MM.1S (cell line): ENCODE measurements around the gene GMPPA.

Source experiments
- DNase-seq: peaks from one replicate; pipeline ENCODE4 v3.0.0-alpha.2; 2015
- H2AFZ ChIP-seq: fragments of 300-600 bp; sonication (generic); 2 replicates; pipeline ENCODE4 v1.6.0; 2016; ENCODE audit warnings: antibody characterized with exemption, low read length
- H3F3A ChIP-seq: fragments of 300-600 bp; sonication (generic); 2 replicates; pipeline ENCODE4 v1.6.1; 2016; ENCODE audit warnings: mild to moderate bottlenecking, antibody characterized with exemption, low read length, moderate library complexity, mixed read lengths; ENCODE audit not compliant: insufficient read depth
- H3K27ac ChIP-seq: fragments of 300-600 bp; sonication (generic); 2 replicates; pipeline ENCODE4 v1.5.1; 2016; ENCODE audit warnings: mild to moderate bottlenecking, low read length
- H3K27me3 ChIP-seq: fragments of 300-600 bp; sonication (generic); replicated peaks from 2 replicates; pipeline ENCODE4 v1.6.0; 2016; ENCODE audit warnings: low read length; ENCODE audit not compliant: insufficient read depth
- H3K36me3 ChIP-seq: fragments of 300-600 bp; sonication (generic); replicated peaks from 2 replicates; pipeline ENCODE4 v1.6.1; 2016; ENCODE audit warnings: mild to moderate bottlenecking, low read length, mixed read lengths; ENCODE audit not compliant: insufficient read depth
- H3K4me1 ChIP-seq: fragments of 300-600 bp; sonication (generic); 2 replicates; pipeline ENCODE4 v1.6.1; 2016; ENCODE audit warnings: low read length, mixed read lengths
- H3K4me2 ChIP-seq: fragments of 300-600 bp; sonication (generic); 2 replicates; pipeline ENCODE4 v1.6.0; 2016; ENCODE audit warnings: low read depth, low read length
- H3K4me3 ChIP-seq: fragments of 300-600 bp; sonication (generic); 2 replicates; pipeline ENCODE4 v1.5.1; 2016; ENCODE audit warnings: low read length, mixed read lengths
- H3K79me2 ChIP-seq: fragments of 300-600 bp; sonication (generic); 2 replicates; pipeline ENCODE4 v1.6.1; 2016; ENCODE audit warnings: mixed run types, low read length, mixed read lengths
- H3K9ac ChIP-seq: fragments of 300-600 bp; sonication (generic); 2 replicates; pipeline ENCODE4 v1.6.1; 2016; ENCODE audit warnings: low read length, mixed read lengths
- H3K9me2 ChIP-seq: fragments of 300-600 bp; sonication (generic); replicated peaks from 2 replicates; pipeline ENCODE4 v1.6.1; 2016; ENCODE audit warnings: mild to moderate bottlenecking, low read length, mixed read lengths; ENCODE audit not compliant: insufficient read depth
- H3K9me3 ChIP-seq: fragments of 300-600 bp; sonication (generic); replicated peaks from 2 replicates; pipeline ENCODE4 v1.6.1; 2016; ENCODE audit warnings: mild to moderate bottlenecking, low read length, mixed read lengths; ENCODE audit not compliant: insufficient read depth
- H4K20me1 ChIP-seq: fragments of 300-600 bp; sonication (generic); 2 replicates; pipeline ENCODE4 v1.6.1; 2016; ENCODE audit warnings: mild to moderate bottlenecking, low read length, moderate library complexity, mixed read lengths; ENCODE audit not compliant: insufficient read depth
- CTCF ChIP-seq: fragments of 300-600 bp; sonication (generic); IDR thresholded peaks from 2 replicates; pipeline ENCODE4 v1.5.1; 2016; ENCODE audit warnings: antibody characterized with exemption, low read length, mixed read lengths
- EZH2 ChIP-seq: fragments of 300-600 bp; sonication (generic); optimal IDR thresholded peaks from 2 replicates; pipeline ENCODE3; 2017; ENCODE audit warnings: low read depth, mild to moderate bottlenecking, antibody characterized with exemption, low read length, mixed read lengths
- EZH2phosphoT487 ChIP-seq: fragments of 300-600 bp; sonication (generic); IDR thresholded peaks from 2 replicates; pipeline ENCODE4 v1.6.1; 2018; ENCODE audit warnings: antibody characterized with exemption, low read length

GMPPA gene

GRCh38 chr2:219477179-219477578, 21.5 kb upstream of the GMPPA start:
- Histone ChIP-seq H3K36me3 (no peaks in the 10 kb centered on the region), H3K4me1 (no peaks in the 10 kb centered on the region), H4K20me1 (no peaks in the 10 kb centered on the region), H2AFZ (no peak overlapping the region), H3F3A (no peaks in the 10 kb centered on the region), H3K27ac (no peak overlapping the region), H3K79me2 (no peaks in the 10 kb centered on the region), H3K9me2 (no peaks in the 10 kb centered on the region), H3K27me3 (peaks cover 88% of the 10 kb centered on the region), H3K9me3 (no peaks in the 10 kb centered on the region), H3K4me2 (no peak overlapping the region), H3K4me3 (no peak overlapping the region), H3K9ac (no peak overlapping the region)
- no peak for DNase-seq
- TF ChIP-seq EZH2phosphoT487 (no peak), EZH2 (no peak), CTCF (no peak)

- Histone ChIP-seq H3K4me2 (no peak overlapping the region), H3F3A (no peaks in the 10 kb centered on the region), H3K79me2 (no peaks in the 10 kb centered on the region), H3K9ac (no peak overlapping the region), H3K27me3 (peaks cover 88% of the 10 kb centered on the region), H3K9me2 (no peaks in the 10 kb centered on the region), H3K4me1 (no peaks in the 10 kb centered on the region), H3K4me3 (no peak overlapping the region), H4K20me1 (no peaks in the 10 kb centered on the region), H3K27ac (no peak overlapping the region), H3K36me3 (no peaks in the 10 kb centered on the region), H3K9me3 (no peaks in the 10 kb centered on the region), H2AFZ (no peak overlapping the region)
- no peak for DNase-seq
- TF ChIP-seq CTCF (no peak), EZH2phosphoT487 (no peak)
These were observed 20.9 kb upstream of the GMPPA start for GRCh38 chr2:219477815-219478214.

GRCh38 chr2:219478916-219479315, 19.8 kb upstream of the GMPPA start:
- no peak for TF ChIP-seq EZH2
- TF ChIP-seq EZH2phosphoT487: no peak
- no peak for TF ChIP-seq CTCF
- H3K27me3 ChIP-seq: peaks cover 88% of the 10 kb centered on the region
- no peaks in the 10 kb centered on the region for H3K9me3 ChIP-seq
- H3K27ac ChIP-seq: no peak overlapping the region
- no peak overlapping the region for H3K4me3 ChIP-seq
- H4K20me1 ChIP-seq: no peaks in the 10 kb centered on the region
- H2AFZ ChIP-seq: no peak overlapping the region
- H3K9me2 ChIP-seq: no peaks in the 10 kb centered on the region
- no peaks in the 10 kb centered on the region for H3F3A ChIP-seq
- no peak for DNase-seq
- no peak overlapping the region for H3K9ac ChIP-seq
- H3K4me2 ChIP-seq: no peak overlapping the region
- H3K4me1 ChIP-seq: no peaks in the 10 kb centered on the region
- H3K36me3 ChIP-seq: no peaks in the 10 kb centered on the region
- H3K79me2 ChIP-seq: no peaks in the 10 kb centered on the region
